Measurements from ENCODE around the gene LUC7L3.
"Not testable (repeated sequence)": the region's sequence is repeated elsewhere in the genome, so short reads cannot be mapped to it uniquely, and the experiment has no call there.

GRCh38 chr17:50804749-50805475 lies 85.5 kb downstream of the LUC7L3 start:
- TF ChIP-seq, protein P1, sequence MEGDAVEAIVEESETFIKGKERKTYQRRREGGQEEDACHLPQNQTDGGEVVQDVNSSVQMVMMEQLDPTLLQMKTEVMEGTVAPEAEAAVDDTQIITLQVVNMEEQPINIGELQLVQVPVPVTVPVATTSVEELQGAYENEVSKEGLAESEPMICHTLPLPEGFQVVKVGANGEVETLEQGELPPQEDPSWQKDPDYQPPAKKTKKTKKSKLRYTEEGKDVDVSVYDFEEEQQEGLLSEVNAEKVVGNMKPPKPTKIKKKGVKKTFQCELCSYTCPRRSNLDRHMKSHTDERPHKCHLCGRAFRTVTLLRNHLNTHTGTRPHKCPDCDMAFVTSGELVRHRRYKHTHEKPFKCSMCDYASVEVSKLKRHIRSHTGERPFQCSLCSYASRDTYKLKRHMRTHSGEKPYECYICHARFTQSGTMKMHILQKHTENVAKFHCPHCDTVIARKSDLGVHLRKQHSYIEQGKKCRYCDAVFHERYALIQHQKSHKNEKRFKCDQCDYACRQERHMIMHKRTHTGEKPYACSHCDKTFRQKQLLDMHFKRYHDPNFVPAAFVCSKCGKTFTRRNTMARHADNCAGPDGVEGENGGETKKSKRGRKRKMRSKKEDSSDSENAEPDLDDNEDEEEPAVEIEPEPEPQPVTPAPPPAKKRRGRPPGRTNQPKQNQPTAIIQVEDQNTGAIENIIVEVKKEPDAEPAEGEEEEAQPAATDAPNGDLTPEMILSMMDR (IDR thresholded peaks at IDR 0.05 in 2 of 3, conservative IDR thresholded peaks at IDR 0.05 in 1 of 3; ENCODE audit: borderline replicate concordance in 1 of 3, insufficient read depth in 1 of 3, low read depth in 2 of 3, low read length in 2 of 3), result not testable (repeated sequence)
- not testable (repeated sequence) for TF ChIP-seq EZH2 (IDR thresholded peaks at IDR 0.05); EGR1 (IDR thresholded peaks at IDR 0.05; ENCODE audit: low read depth); JUND (IDR thresholded peaks at IDR 0.05); POLR2AphosphoS5 (IDR thresholded peaks at IDR 0.05; ENCODE audit: low read depth, low read length); POLR2A (IDR thresholded peaks at IDR 0.05; ENCODE audit: borderline replicate concordance, extremely low read depth, insufficient read depth, insufficient read length); SRF (IDR thresholded peaks at IDR 0.05; ENCODE audit: low read depth); FOSL1 (IDR thresholded peaks at IDR 0.05; ENCODE audit: low read depth); ZNF274 (IDR thresholded peaks at IDR 0.05; ENCODE audit: low read depth, low read length); REST (IDR thresholded peaks at IDR 0.05; ENCODE audit: low read depth); ZFX (IDR thresholded peaks at IDR 0.05); YY1 (IDR thresholded peaks at IDR 0.05; ENCODE audit: extremely low read depth, insufficient replicate concordance, low read depth, low read length); EZH2phosphoT487 (IDR thresholded peaks at IDR 0.05; ENCODE audit: borderline replicate concordance); SIN3A (IDR thresholded peaks at IDR 0.05; ENCODE audit: low read depth)
